Epithelial cell of proximal tubule (primary cell): ENCODE measurements around the gene SLMAP. TPM values are rescaled to one million over a fixed set of nuclear protein-coding genes. Genes with fewer than 3 reads are reported as not detected.

ENCODE experiments used
- DNase-seq: peaks from one replicate; pipeline ENCODE4 v3.0.0-alpha.2; 2011; ENCODE audit warnings: low read depth
- H3K4me3 ChIP-seq: 2 replicates; pipeline ENCODE4 v1.5.1; 2011; ENCODE audit warnings: low read depth, mild to moderate bottlenecking, low read length
- total RNA-seq: library from RNA; depleted of rRNA; stranded (reverse); fragments of >200 nt; gene quantifications from 2 replicates; pipeline ENCODE4 v1.2.3, GENCODE V29; 2015
- TF ChIP-seq, protein P1 (sequence below): conservative IDR thresholded peaks from 2 replicates; pipeline ENCODE4 v1.5.1; 2012; ENCODE audit warnings: low read depth, mild to moderate bottlenecking, low read length

Gene SLMAP, protein sequence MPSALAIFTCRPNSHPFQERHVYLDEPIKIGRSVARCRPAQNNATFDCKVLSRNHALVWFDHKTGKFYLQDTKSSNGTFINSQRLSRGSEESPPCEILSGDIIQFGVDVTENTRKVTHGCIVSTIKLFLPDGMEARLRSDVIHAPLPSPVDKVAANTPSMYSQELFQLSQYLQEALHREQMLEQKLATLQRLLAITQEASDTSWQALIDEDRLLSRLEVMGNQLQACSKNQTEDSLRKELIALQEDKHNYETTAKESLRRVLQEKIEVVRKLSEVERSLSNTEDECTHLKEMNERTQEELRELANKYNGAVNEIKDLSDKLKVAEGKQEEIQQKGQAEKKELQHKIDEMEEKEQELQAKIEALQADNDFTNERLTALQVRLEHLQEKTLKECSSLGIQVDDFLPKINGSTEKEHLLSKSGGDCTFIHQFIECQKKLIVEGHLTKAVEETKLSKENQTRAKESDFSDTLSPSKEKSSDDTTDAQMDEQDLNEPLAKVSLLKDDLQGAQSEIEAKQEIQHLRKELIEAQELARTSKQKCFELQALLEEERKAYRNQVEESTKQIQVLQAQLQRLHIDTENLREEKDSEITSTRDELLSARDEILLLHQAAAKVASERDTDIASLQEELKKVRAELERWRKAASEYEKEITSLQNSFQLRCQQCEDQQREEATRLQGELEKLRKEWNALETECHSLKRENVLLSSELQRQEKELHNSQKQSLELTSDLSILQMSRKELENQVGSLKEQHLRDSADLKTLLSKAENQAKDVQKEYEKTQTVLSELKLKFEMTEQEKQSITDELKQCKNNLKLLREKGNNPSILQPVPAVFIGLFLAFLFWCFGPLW
- 53.5 and 55.1 TPM in 2 replicates for total RNA-seq

DNA sequence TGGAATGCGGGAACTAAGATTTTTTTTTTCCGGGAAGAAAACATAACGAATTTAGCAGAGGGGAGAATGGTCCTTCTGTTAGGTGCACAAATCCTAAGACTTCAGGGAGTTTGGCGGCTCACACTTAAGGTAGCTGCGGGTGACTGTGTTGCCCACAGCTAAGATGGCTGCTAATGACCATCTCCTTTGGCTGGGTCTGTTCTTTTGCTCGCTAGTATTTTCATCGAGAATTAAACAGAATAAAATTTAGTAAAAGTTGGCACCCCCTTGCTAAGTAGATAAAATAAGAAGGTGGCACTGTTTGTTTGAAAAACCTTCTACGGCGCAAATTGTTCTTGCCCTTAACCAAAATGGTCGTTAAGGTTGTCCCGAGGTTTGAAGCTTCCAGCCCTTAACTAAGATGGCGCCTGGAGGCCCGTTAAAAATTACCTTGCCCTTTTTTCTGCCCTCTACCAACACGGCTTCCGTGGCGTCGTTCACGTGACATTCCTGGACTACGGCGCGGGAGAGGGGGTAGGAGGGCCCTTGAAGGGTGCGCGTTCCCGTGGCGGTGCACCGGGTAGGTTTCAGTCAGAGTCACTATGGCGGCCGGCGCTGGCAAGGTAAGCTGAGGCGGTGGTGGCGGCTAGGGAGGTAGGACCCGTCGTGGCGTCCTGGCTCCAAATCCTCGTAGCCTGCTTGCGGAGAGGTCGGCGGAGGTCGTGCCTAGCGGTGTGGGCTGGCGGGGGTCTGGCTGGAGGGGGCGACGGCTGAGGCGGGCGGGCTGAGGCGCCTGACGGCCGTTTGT lies at the start of gene SLMAP:
SLMAP (plus strand) TSS at position 569 of the 787 bp plus-strand sequence. CDS start 1,343 bp downstream, outside the sequence.
- TF ChIP-seq, protein P1, sequence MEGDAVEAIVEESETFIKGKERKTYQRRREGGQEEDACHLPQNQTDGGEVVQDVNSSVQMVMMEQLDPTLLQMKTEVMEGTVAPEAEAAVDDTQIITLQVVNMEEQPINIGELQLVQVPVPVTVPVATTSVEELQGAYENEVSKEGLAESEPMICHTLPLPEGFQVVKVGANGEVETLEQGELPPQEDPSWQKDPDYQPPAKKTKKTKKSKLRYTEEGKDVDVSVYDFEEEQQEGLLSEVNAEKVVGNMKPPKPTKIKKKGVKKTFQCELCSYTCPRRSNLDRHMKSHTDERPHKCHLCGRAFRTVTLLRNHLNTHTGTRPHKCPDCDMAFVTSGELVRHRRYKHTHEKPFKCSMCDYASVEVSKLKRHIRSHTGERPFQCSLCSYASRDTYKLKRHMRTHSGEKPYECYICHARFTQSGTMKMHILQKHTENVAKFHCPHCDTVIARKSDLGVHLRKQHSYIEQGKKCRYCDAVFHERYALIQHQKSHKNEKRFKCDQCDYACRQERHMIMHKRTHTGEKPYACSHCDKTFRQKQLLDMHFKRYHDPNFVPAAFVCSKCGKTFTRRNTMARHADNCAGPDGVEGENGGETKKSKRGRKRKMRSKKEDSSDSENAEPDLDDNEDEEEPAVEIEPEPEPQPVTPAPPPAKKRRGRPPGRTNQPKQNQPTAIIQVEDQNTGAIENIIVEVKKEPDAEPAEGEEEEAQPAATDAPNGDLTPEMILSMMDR: no peak
- DNase-seq: peak; percentile 92
- peak within 1 kb of the TSS; percentile 77 for H3K4me3 ChIP-seq

DNA sequence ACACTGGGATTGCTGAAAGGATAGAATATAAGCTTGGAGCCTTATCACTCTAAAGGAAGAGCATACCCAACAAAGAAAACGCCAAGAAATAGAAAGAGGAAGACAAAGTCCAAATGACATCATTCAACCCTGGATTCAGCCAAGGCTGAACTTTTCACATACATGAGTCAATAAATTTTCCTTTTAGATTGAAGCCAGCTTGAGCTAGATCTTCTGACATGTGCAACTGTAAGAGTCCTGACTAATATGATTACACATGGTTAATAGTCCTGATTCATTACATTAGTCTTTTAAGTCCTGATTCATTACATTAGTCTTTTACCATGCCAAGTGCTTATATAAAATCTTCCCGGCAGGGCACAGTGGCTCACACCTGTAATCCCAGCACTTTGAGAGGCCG lies 49.6 kb upstream of the SLMAP start:
- TF ChIP-seq, protein P1: no peak
- no peak overlapping the region for H3K4me3 ChIP-seq
- DNase-seq: peak; percentile 73

DNA sequence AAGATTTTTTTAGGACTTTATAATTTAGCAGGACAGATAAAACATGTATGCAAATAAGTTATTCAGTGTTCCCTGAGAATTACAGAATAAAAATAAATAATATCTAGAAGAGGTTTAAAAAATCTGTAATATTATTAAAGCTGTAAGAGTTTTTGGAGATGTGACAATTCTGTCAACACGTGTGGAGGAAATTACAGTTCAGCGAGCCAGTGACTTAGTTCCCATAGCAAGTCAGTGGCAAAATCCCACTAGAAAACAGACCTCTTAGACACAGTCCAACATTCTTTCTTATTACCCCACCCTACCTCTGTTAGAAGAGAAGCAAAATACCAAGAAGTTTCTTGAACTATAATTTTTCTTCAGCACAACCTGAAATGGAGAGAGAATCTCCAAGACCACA lies 47.1 kb upstream of the SLMAP start:
- TF ChIP-seq, protein P1: no peak
- H3K4me3 ChIP-seq: no peak overlapping the region

DNA sequence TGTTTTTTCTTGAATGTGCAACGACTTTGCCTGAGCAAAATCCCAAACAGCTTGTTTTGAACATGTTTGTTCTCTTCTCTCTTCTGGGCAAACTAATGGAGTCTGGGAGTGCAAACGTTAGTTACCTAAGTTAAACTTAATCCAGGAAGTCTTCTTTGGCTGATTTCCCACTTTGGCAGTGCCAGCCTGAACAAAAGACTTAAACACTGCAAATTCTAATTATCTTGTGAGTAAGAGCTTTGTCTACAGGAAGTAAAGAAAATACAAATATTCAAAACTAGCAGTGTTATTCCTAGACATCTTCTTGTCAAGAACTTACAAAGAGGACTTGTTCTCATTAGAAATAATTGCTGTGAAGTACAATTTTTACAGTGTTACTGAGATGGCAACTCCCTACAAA lies 46.5 kb upstream of the SLMAP start:
- no peak overlapping the region for H3K4me3 ChIP-seq
- no peak for DNase-seq
- TF ChIP-seq, protein P1: no peak

More for the DNA sequence above, 47.1 kb upstream of the SLMAP start:
- no peak for DNase-seq

DNA sequence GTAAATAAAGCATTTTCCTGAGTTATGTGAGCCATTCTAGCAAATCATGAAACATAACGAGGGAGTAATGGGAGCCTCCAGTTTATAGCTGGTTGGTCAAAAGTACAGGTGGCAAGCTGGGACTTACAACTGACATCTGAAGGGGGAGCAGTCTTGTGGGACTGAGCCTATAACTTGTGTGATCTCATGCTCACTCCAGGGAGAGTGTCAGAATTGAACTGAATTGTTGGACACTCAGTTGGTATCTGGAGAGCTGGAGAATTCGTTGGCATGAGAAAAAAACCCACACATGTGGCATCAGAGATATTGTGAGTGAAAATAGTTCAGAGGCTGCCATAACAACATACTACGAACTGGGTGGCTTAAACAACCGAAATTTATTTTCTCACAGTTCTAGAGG lies 40.4 kb upstream of the SLMAP start:
- DNase-seq: no peak
- no peak overlapping the region for H3K4me3 ChIP-seq
- TF ChIP-seq, protein P1: no peak

DNA sequence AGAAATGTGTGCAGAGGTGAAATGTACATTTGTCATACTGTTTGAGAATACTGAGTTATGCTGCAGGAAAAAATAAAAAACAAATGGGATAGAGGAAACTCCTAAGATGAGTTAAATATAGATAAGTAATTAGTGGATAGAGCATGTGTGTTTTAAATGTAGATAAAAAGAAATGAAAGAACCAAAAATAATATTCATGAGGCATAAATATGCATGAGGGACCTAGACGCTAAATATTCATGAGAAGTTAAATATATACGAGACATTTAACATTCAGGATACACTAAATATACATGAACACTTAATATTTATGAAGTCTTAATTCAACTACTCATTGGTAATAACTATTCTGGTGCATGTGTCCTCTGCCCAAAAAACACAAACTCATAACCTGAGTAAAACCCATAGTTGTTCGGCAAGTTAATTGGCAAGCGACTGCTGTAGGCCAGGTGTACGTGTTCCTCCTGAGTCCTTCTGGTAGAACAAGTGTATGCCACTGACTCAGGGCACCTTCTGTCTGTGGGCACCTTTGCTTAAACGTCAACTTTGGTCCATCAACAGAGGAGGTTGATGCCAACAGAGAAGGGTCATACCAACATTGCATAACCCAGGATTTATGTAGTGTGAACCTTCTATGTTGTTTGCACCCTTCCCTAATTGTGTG lies 38.8 kb upstream of the SLMAP start:
- no peak for DNase-seq
- no peak overlapping the region for H3K4me3 ChIP-seq
- TF ChIP-seq, protein P1: no peak
